HepG2 (cell line): Measurements from ENCODE around the gene MARS1. TPM values are rescaled to one million over a fixed set of nuclear protein-coding genes. Genes with fewer than 3 reads are reported as not detected.
A peak's percentile ranks its signal among the peaks of the same experiment; 100 is the strongest.

ENCODE experiments used
- ATAC-seq: fragments of 200-7000 bp; cut with Tn5 transposase; 3 replicates; pipeline ENCODE4 v1.9.1; 2020; ENCODE audit warnings: mild to moderate bottlenecking, moderate library complexity
- BruUV-seq: library from RNA; stranded (reverse); fragments of 400-500 nt; replicated peaks from 2 replicates; lab custom pipeline; 2021; lab: Mats Ljungman, UMichigan
- CTCF ChIA-PET: fragments of 300-600 bp; formaldehyde crosslinking; extraction: SDS; loops from one replicate; lab custom pipeline; 2021; ENCODE audit warnings: low total read pairs, inconsistent platforms, low intra/inter-chr PET ratio; lab: Yijun Ruan, JAX
- POLR2A ChIA-PET: fragments of 350-600 bp; sonication (Branson Sonifier 250); formaldehyde crosslinking; loops from one replicate; lab custom pipeline; 2020; ENCODE audit warnings: antibody characterized with exemption, inconsistent platforms; lab: Yijun Ruan, JAX
- DNase-seq: peaks from one replicate; pipeline ENCODE4 v3.0.0-alpha.2; 2015; ENCODE audit warnings: low spot score
- FAIRE-seq: peaks from 3 replicates; lab custom pipeline; 2011; peaks lifted over from hg19 to GRCh38; lab: Jason Lieb, UNC
- H2AFZ ChIP-seq: one replicate; pipeline ENCODE4 v1.6.1; 2011; ENCODE audit warnings: low read length, inconsistent platforms
- H3K27ac ChIP-seq: fragments of 300-600 bp; 3 replicates; pipeline ENCODE4 v1.8.0; 2011; ENCODE audit warnings: mixed run types, mild to moderate bottlenecking, mixed read lengths, low read length, inconsistent platforms; ENCODE audit not compliant: insufficient read depth; ENCODE audit errors: extremely low read length
- H3K27me3 ChIP-seq, 2 experiments: fragments of 200-600 bp in 1 of 2; 2 replicates in 1 of 2; 3 replicates in 1 of 2; pipeline versions ENCODE4 v1.6.0 to v1.8.0; 2011; ENCODE audit warnings: low read length in 2 of 2, mild to moderate bottlenecking in 2 of 2, moderate library complexity in 2 of 2, inconsistent platforms in 1 of 2; ENCODE audit not compliant: insufficient read depth in 2 of 2, control insufficient read depth in 1 of 2
- H3K36me3 ChIP-seq, 2 experiments: fragments of 200-600 bp in 1 of 2; replicated peaks in 1 of 2; 2 replicates in 1 of 2; 3 replicates in 1 of 2; pipeline versions ENCODE4 v1.5.1 to v1.8.0; 2011; ENCODE audit warnings: low read length in 2 of 2, inconsistent platforms in 1 of 2; ENCODE audit not compliant: insufficient read depth in 2 of 2, control insufficient read depth in 1 of 2
- H3K4me1 ChIP-seq: 2 replicates; pipeline ENCODE4 v1.5.1; 2012; ENCODE audit warnings: low read length, inconsistent platforms; ENCODE audit not compliant: insufficient read depth
- H3K4me2 ChIP-seq: 2 replicates; pipeline ENCODE4 v1.6.0; 2011; ENCODE audit warnings: low read depth, low read length, inconsistent platforms
- H3K4me3 ChIP-seq, 3 experiments: fragments of 200-600 bp in 1 of 3; sonication (generic), shearing (Covaris generic) in 1 of 3; replicated peaks in 1 of 3; 2 replicates each; pipeline ENCODE4 v1.5.1; 2011 to 2016; ENCODE audit warnings: low read length in 3 of 3, inconsistent platforms in 2 of 3, low read depth in 2 of 3, mild to moderate bottlenecking in 2 of 3, control low read depth in 1 of 3, mixed read lengths in 1 of 3; ENCODE audit not compliant: insufficient read depth in 1 of 3
- H3K79me2 ChIP-seq: one replicate; pipeline ENCODE4 v1.6.1; 2011; ENCODE audit warnings: low read length, inconsistent platforms; ENCODE audit not compliant: insufficient read depth
- H3K9ac ChIP-seq: 2 replicates; pipeline ENCODE4 v1.6.0; 2011; ENCODE audit warnings: mild to moderate bottlenecking, low read depth, low read length, inconsistent platforms; ENCODE audit not compliant: insufficient read depth
- H3K9me3 ChIP-seq: 2 replicates; pipeline ENCODE4 v1.5.1; 2012; ENCODE audit warnings: mild to moderate bottlenecking, low read length
- H4K20me1 ChIP-seq: 2 replicates; pipeline ENCODE4 v1.6.0; 2011; ENCODE audit warnings: inconsistent platforms, mild to moderate bottlenecking, low read length, moderate library complexity; ENCODE audit not compliant: insufficient read depth
- AGO2 ChIP-seq: fragments of 200-400 bp; formaldehyde crosslinking; optimal IDR thresholded peaks from 2 replicates; pipeline ENCODE3; 2017; ENCODE audit warnings: mild to moderate bottlenecking, low read depth, low read length, moderate library complexity
- HDAC2 ChIP-seq: sonication (generic); formaldehyde crosslinking; IDR thresholded peaks from 2 replicates; pipeline ENCODE4 v1.4.0; 2020; ENCODE audit warnings: missing genetic modification reagents
- HIVEP1 ChIP-seq: sonication (generic); formaldehyde crosslinking; IDR thresholded peaks from 2 replicates; pipeline ENCODE4 v1.4.0; 2020; ENCODE audit warnings: mild to moderate bottlenecking, missing genetic modification reagents
- PREB ChIP-seq: sonication (generic); formaldehyde crosslinking; IDR thresholded peaks from 2 replicates; pipeline ENCODE4 v1.4.0; 2020; ENCODE audit warnings: missing genetic modification reagents
- RBFOX2 ChIP-seq: fragments of 200-400 bp; formaldehyde crosslinking; IDR thresholded peaks from 2 replicates; pipeline ENCODE4 v1.6.1; 2017; ENCODE audit warnings: low read depth, mild to moderate bottlenecking, low read length
- REPIN1 ChIP-seq: sonication (generic); formaldehyde crosslinking; IDR thresholded peaks from 2 replicates; pipeline ENCODE4 v1.8.0; 2022; ENCODE audit warnings: missing genetic modification reagents, low read depth, mild to moderate bottlenecking, borderline replicate concordance
- ZBTB33 ChIP-seq: sonication (generic); formaldehyde crosslinking; IDR thresholded peaks from 2 replicates; pipeline ENCODE4 v1.4.0; 2020; ENCODE audit warnings: missing genetic modification reagents
- WGBS: methylation state at CpG from one replicate; pipeline ENCODE4 v1.1.6; 2017; ENCODE audit warnings: low lambda C conversion rate; 5-methylcytosine and 5-hydroxymethylcytosine counted together
- in situ Hi-C: cut with HindIII; loops from 2 replicates; pipeline ENCODE4 v1.10.0; 2017; ENCODE audit warnings: low pct_unique_long_range_greater_than_20kb; ENCODE audit not compliant: extremely low pct_ligation_motif_present
- intact Hi-C: fragments of 100-400 bp; cut with micrococcal nuclease; formaldehyde crosslinking; loops from one replicate; pipeline ENCODE4 v1.10.0; 2022; ENCODE audit not compliant: unreplicated experiment
- polyA plus RNA-seq, 8 experiments: library from polyadenylated mRNA; depleted of rRNA in 3 of 8; stranded (reverse) in 7 of 8; unstranded in 1 of 8; fragments of >200 nt; fragmentation: Illumina TruSeq in 4 of 8; extraction: Trizol in 4 of 8; gene quantifications; 2 replicates each; pipeline versions ENCODE4 v1.2.1 to v1.2.3, GENCODE V29; 2011 to 2016; ENCODE audit warnings: low read depth in 4 of 8, missing spikeins in 1 of 8, mixed read lengths in 1 of 8; ENCODE audit not compliant: insufficient read depth in 1 of 8
- total RNA-seq, 5 experiments: library from RNA; depleted of rRNA; stranded (reverse); fragments of >200 nt; fragmentation: Illumina TruSeq; extraction: Trizol; gene quantifications; 2 replicates each; pipeline ENCODE4 v1.2.3, GENCODE V29; 2016; ENCODE audit warnings: low read depth in 1 of 5

MARS1 gene
- total and polyA plus RNA-seq, 2 of the 13 experiments (the other 11 are each of a cell fraction or from before 2014, with no cell fraction given), result 115 to 181 TPM

- peaks cover 17% of the 10 kb centered on the region for H3K4me1 ChIP-seq
- H3K79me2 ChIP-seq, result peaks cover 13% of the 10 kb centered on the region
- H3K9ac ChIP-seq, result no peak overlapping the region
- no TSS peak for BruUV-seq
- H3K4me3 ChIP-seq, result no peak overlapping the region
- ChIA-PET POLR2A (interaction anchor here (0.9 to 1.3 kb wide), 3 partner anchors 8 to 11 kb away, joined by 3 to 4 read pairs (median 3); partner anchors contain the start of gene DDIT3), CTCF (no interaction called here)
- H4K20me1 ChIP-seq, result no peaks in the 10 kb centered on the region
- H3K36me3 ChIP-seq, result peaks cover 29 to 81% of the 10 kb centered on the region in 2 experiments
- no peaks in the 10 kb centered on the region; a peak in 1 of 5 replicates for H3K27me3 ChIP-seq
- no peaks in the 10 kb centered on the region for H3K9me3 ChIP-seq
- ATAC-seq (no peak), DNase-seq (no peak), FAIRE-seq (no peak)
- no peak overlapping the region for H3K27ac ChIP-seq
- no peak overlapping the region for H3K4me2 ChIP-seq
- no peak overlapping the region for H2AFZ ChIP-seq
- in situ Hi-C loops, result no loop called here
- intact Hi-C loops, result no loop called here
- TF ChIP-seq RBFOX2, result peak; percentile 49; the same call in 1 of the 2 replicates
- TF ChIP-seq PREB (CRISPR knock-in tag), result no peak
- 94% methylated on average over 12 of the region's 12 CpGs for WGBS
Observed at GRCh38 chr12:57528176-57528575, 40.3 kb downstream of the MARS1 start.

GRCh38 chr12:57528831-57529555 is 41.1 kb downstream of the MARS1 start:
- in situ Hi-C loops, result no loop called here
- WGBS, result 97% methylated on average over 9 of the region's 10 CpGs
- no TSS peak for BruUV-seq
- no peak for ATAC-seq
- POLR2A ChIA-PET, result interaction anchor here (0.9 to 1.7 kb wide), 4 partner anchors 8 to 47 kb away, joined by 3 to 5 read pairs (median 4); partner anchors contain the start of gene DDIT3
- Histone ChIP-seq H3K9me3 (no peaks in the 10 kb centered on the region), H3K4me1 (peaks cover 12% of the 10 kb centered on the region), H3K9ac (no peak overlapping the region), H2AFZ (no peak overlapping the region), H4K20me1 (no peaks in the 10 kb centered on the region), H3K4me2 (no peak overlapping the region), H3K36me3 (peaks cover 30 to 87% of the 10 kb centered on the region in 2 experiments), H3K79me2 (peaks cover 5% of the 10 kb centered on the region), H3K27ac (no peak overlapping the region), H3K27me3 (no peaks in the 10 kb centered on the region), H3K4me3 (no peak overlapping the region)
- no peak for DNase-seq
- CTCF ChIA-PET, result no interaction called here
- FAIRE-seq, result no peak
- intact Hi-C loops, result no loop called here
- TF ChIP-seq REPIN1 (CRISPR knock-in tag), result no peak
- no peak for TF ChIP-seq HDAC2 (CRISPR knock-in tag)
- peak; percentile 45 for TF ChIP-seq RBFOX2
- TF ChIP-seq AGO2, result peak; percentile 25
- no peak for TF ChIP-seq ZBTB33 (CRISPR knock-in tag)
- no peak for TF ChIP-seq HIVEP1 (CRISPR knock-in tag)
